ENCODE measurements around the gene SEPTIN10.
"Not testable (repeated sequence)": the region's sequence is repeated elsewhere in the genome, so short reads cannot be mapped to it uniquely, and the experiment has no call there.

SEPTIN10 gene

GRCh38 chr2:109633284-109633961, 19.7 kb upstream of the SEPTIN10 start:
- no peak for DNase-seq

GRCh38 chr2:109632158-109632789, 18.5 kb upstream of the SEPTIN10 start:
- DNase-seq, result no peak

- no peak for DNase-seq
Observed at GRCh38 chr2:109631741-109632140, 18.0 kb upstream of the SEPTIN10 start.

- DNase-seq, result no peak
Observed at GRCh38 chr2:109630441-109631430, 17.0 kb upstream of the SEPTIN10 start.

GRCh38 chr2:109629867-109630266, 16.1 kb upstream of the SEPTIN10 start:
- DNase-seq, result no peak

- DNase-seq, result not testable (repeated sequence)
Observed at GRCh38 chr2:109628321-109628720, 14.6 kb upstream of the SEPTIN10 start.

- DNase-seq, result no peak
Observed at GRCh38 chr2:109624339-109624738, 10.6 kb upstream of the SEPTIN10 start.

GRCh38 chr2:109623923-109624322, 10.2 kb upstream of the SEPTIN10 start:
- DNase-seq, result no peak

- DNase-seq, result no peak
Observed at GRCh38 chr2:109623297-109623696, 9.5 kb upstream of the SEPTIN10 start.

GRCh38 chr2:109619032-109619615, 5.4 kb upstream of the SEPTIN10 start:
- no peak for DNase-seq

GRCh38 chr2:109616184-109616583, 2.4 kb upstream of the SEPTIN10 start:
- DNase-seq, result no peak

- DNase-seq, result no peak
Observed at GRCh38 chr2:109615637-109616144, 1.9 kb upstream of the SEPTIN10 start.

GRCh38 chr2:109614715-109615636, 1.2 kb upstream of the SEPTIN10 start:
- no peak for DNase-seq

GRCh38 chr2:109613081-109613921, 465 bp downstream of the SEPTIN10 start:
- DNase-seq, result no peak

GRCh38 chr2:109611467-109612095, 2.2 kb downstream of the SEPTIN10 start:
- DNase-seq, result no peak

- DNase-seq, result no peak
Observed at GRCh38 chr2:109609352-109610024, 4.3 kb downstream of the SEPTIN10 start.

GRCh38 chr2:109607766-109608165, 6.0 kb downstream of the SEPTIN10 start:
- DNase-seq, result no peak

GRCh38 chr2:109604597-109604996, 9.2 kb downstream of the SEPTIN10 start:
- no peak for DNase-seq

GRCh38 chr2:109602617-109603188, 11.1 kb downstream of the SEPTIN10 start:
- DNase-seq, result no peak

Measured in effector CD4-positive, alpha-beta T cell (primary cell).